Hepatocyte (in vitro differentiated cells): Measurements from ENCODE around the gene CNOT6. TPM values are rescaled to one million over a fixed set of nuclear protein-coding genes. Genes with fewer than 3 reads are reported as not detected.

Experiments
- DNase-seq: peaks from one replicate; pipeline ENCODE4 v3.0.0-alpha.2; 2016; ENCODE audit warnings: low spot score
- H2AFZ ChIP-seq: fragments of 200-600 bp; sonication (generic); 2 replicates; pipeline ENCODE4 v1.6.0; 2016; ENCODE audit warnings: antibody characterized with exemption, mild to moderate bottlenecking
- H3K27ac ChIP-seq: fragments of 200-600 bp; sonication (generic); 2 replicates; pipeline ENCODE4 v1.5.1; 2016; ENCODE audit warnings: mild to moderate bottlenecking
- H3K27me3 ChIP-seq: fragments of 200-600 bp; sonication (generic); 2 replicates; pipeline ENCODE4 v1.6.1; 2016
- H3K36me3 ChIP-seq: fragments of 200-600 bp; sonication (generic); replicated peaks from 2 replicates; pipeline ENCODE4 v1.5.1; 2016; ENCODE audit warnings: low read depth; ENCODE audit not compliant: insufficient read depth
- H3K4me1 ChIP-seq: fragments of 200-600 bp; sonication (generic); 2 replicates; pipeline ENCODE4 v1.5.1; 2016; ENCODE audit warnings: mild to moderate bottlenecking, moderate library complexity; ENCODE audit not compliant: insufficient read depth
- H3K4me2 ChIP-seq: fragments of 200-600 bp; sonication (generic); 2 replicates; pipeline ENCODE4 v1.6.0; 2016
- H3K4me3 ChIP-seq: fragments of 200-600 bp; sonication (generic); 2 replicates; pipeline ENCODE4 v1.5.1; 2016; ENCODE audit warnings: mild to moderate bottlenecking
- H3K79me2 ChIP-seq: fragments of 200-600 bp; sonication (generic); 2 replicates; pipeline ENCODE4 v1.6.0; 2017; ENCODE audit warnings: mild to moderate bottlenecking
- H3K9me2 ChIP-seq: fragments of 200-600 bp; sonication (generic); replicated peaks from 2 replicates; pipeline ENCODE4 v1.6.0; 2017; ENCODE audit warnings: mild to moderate bottlenecking; ENCODE audit not compliant: insufficient read depth
- H3K9me3 ChIP-seq: fragments of 200-600 bp; sonication (generic); 2 replicates; pipeline ENCODE4 v1.5.1; 2016; ENCODE audit warnings: low read depth, mild to moderate bottlenecking
- H4K20me1 ChIP-seq: fragments of 200-600 bp; sonication (generic); 2 replicates; pipeline ENCODE4 v1.6.0; 2016; ENCODE audit warnings: mild to moderate bottlenecking; ENCODE audit not compliant: insufficient read depth, poor library complexity, severe bottlenecking
- EZH2 ChIP-seq: fragments of 200-600 bp; sonication (generic); IDR thresholded peaks from 2 replicates; pipeline ENCODE4 v1.6.1; 2016; ENCODE audit warnings: antibody characterized with exemption, mild to moderate bottlenecking, borderline replicate concordance
- EZH2phosphoT487 ChIP-seq: fragments of 200-600 bp; sonication (generic); IDR thresholded peaks from one replicate; pipeline ENCODE4 v1.6.1; 2018; ENCODE audit warnings: antibody characterized with exemption, mild to moderate bottlenecking, low read depth, moderate library complexity; ENCODE audit not compliant: unreplicated experiment, severe bottlenecking
- WGBS: methylation state at CpG from one replicate; pipeline ENCODE4 v1.1.6; 2016; ENCODE audit warnings: low lambda C conversion rate; ENCODE audit errors: missing lambda C conversion rate; 5-methylcytosine and 5-hydroxymethylcytosine counted together
- polyA plus RNA-seq: library from polyadenylated mRNA; unstranded; fragments of >200 nt; fragmentation: Nextera tagmentation; extraction: Ambion mirVana; gene quantifications from 2 replicates; pipeline ENCODE4 v1.2.1, GENCODE V29; 2016
- total RNA-seq: library from RNA; depleted of rRNA; stranded (reverse); fragments of >200 nt; gene quantifications from 2 replicates; pipeline ENCODE4 v1.2.3, GENCODE V29; 2014
- TF ChIP-seq, protein P1 (sequence below): fragments of 200-600 bp; sonication (generic); IDR thresholded peaks from 2 replicates; pipeline ENCODE4 v1.5.1; 2016; ENCODE audit warnings: antibody characterized with exemption, mild to moderate bottlenecking; ENCODE audit not compliant: poor library complexity

The CNOT6 gene
- total and polyA plus RNA-seq, 2 experiments from 2014 or later = 12.0 to 24.1 TPM

DNA sequence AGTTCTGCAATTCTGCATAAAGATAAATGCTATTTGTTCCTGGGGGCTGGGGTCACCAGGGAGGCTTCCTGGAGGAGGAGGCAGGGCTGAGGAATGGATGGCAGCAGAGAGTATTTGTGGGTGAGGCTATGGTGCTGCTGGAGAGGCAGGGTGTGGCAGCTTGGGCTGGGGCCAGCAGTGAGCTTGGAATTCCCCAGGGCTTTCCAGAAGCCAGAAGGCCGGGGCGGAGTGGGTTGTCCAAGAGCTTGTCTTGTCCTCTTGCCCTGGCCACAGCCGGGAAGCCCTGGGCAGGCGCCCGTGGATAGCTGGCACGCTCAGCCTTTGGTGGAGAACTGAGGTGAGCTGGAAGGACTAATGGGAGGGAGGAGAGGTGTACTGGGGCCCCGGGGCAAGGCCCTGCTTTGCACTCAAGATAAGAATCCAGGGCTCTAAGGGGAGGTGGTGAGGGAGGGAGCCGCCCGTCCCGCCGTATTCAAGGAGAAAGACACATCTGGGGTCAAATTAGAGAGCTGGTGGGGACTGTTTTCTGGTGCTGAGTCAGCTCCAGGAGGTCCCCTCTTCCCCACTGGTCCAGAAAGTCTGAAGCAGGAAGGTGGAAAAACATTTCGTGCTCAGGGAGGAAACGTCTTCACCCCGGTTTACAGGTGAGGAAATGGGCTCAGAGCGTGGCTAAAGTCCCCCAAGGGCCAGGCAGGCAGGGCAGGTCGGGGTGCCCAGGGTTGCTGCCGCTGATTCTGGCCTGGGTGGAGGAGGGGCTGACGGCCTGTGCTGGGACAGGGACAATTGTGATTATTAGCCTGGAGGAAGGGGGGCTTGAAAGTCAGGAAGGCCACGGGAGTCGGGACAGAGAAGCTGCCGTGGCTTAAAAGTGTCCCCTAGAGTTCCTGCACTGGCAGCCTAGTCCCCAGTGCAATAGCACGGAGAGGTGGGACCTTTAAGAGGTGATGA lies 26.9 kb upstream of the CNOT6 start:
- H3K9me3 ChIP-seq = no peaks in the 10 kb centered on the region
- H3K4me1 ChIP-seq = no peaks in the 10 kb centered on the region
- no peak overlapping the region for H2AFZ ChIP-seq
- no peaks in the 10 kb centered on the region for H4K20me1 ChIP-seq
- peaks cover 5% of the 10 kb centered on the region for H3K27me3 ChIP-seq
- H3K4me2 ChIP-seq = no peak overlapping the region
- H3K36me3 ChIP-seq = no peaks in the 10 kb centered on the region
- H3K79me2 ChIP-seq = no peaks in the 10 kb centered on the region
- TF ChIP-seq EZH2phosphoT487 (no peak), EZH2 (no peak)
- TF ChIP-seq, protein P1, sequence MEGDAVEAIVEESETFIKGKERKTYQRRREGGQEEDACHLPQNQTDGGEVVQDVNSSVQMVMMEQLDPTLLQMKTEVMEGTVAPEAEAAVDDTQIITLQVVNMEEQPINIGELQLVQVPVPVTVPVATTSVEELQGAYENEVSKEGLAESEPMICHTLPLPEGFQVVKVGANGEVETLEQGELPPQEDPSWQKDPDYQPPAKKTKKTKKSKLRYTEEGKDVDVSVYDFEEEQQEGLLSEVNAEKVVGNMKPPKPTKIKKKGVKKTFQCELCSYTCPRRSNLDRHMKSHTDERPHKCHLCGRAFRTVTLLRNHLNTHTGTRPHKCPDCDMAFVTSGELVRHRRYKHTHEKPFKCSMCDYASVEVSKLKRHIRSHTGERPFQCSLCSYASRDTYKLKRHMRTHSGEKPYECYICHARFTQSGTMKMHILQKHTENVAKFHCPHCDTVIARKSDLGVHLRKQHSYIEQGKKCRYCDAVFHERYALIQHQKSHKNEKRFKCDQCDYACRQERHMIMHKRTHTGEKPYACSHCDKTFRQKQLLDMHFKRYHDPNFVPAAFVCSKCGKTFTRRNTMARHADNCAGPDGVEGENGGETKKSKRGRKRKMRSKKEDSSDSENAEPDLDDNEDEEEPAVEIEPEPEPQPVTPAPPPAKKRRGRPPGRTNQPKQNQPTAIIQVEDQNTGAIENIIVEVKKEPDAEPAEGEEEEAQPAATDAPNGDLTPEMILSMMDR = no peak
- no peaks in the 10 kb centered on the region for H3K9me2 ChIP-seq
- no peak overlapping the region for H3K27ac ChIP-seq
- WGBS = 78% methylated on average over 22 of the region's 22 CpGs
- peak; percentile 54 for DNase-seq
- H3K4me3 ChIP-seq = no peak overlapping the region

DNA sequence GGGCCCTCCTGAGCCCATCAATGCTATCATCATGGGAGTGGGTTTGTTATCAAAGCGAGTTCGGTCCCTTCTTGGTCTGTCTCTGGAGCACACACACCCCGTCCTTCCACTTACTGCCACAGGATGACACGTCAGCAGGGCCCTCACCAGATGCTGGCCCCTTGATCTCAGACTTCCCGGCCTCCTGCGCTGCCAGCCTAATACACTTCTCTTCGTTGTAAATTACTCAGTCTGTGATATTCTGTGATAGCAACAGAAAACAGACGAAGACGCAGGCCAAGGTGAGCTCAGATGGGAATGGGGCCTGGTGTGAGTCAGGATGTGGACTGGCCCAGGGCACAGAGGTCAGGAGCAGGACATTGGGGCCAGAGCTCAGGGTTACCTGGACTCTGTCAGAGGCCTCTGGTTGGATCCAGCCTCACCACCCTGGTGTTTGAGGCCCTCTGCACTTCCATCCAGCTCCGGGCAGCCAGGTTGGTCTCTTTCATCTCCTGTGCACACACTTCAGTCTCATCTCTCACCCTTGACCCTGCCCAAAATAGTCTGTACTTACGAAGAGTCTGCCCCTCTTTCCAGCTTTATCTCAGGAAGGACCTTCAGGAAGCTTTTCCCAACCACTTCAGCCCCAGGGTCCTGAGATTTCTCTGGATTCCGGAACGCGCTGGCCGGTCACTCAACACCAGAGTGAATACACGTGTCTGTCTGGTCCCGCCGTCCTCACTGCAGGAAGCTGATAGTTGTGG lies 26.0 kb upstream of the CNOT6 start:
- H3K27ac ChIP-seq = no peak overlapping the region
- H3K4me3 ChIP-seq = no peak overlapping the region
- H3K79me2 ChIP-seq = no peaks in the 10 kb centered on the region
- H3K36me3 ChIP-seq = no peaks in the 10 kb centered on the region
- H4K20me1 ChIP-seq = no peaks in the 10 kb centered on the region
- H3K9me2 ChIP-seq = no peaks in the 10 kb centered on the region
- H3K4me2 ChIP-seq = no peak overlapping the region
- TF ChIP-seq, protein P1 = no peak
- TF ChIP-seq EZH2phosphoT487 (no peak), EZH2 (no peak)
- H3K4me1 ChIP-seq = no peaks in the 10 kb centered on the region
- no peaks in the 10 kb centered on the region for H3K9me3 ChIP-seq
- peaks cover 5% of the 10 kb centered on the region for H3K27me3 ChIP-seq
- 79% methylated on average over 18 of the region's 18 CpGs for WGBS
- H2AFZ ChIP-seq = no peak overlapping the region
- DNase-seq = no peak

DNA sequence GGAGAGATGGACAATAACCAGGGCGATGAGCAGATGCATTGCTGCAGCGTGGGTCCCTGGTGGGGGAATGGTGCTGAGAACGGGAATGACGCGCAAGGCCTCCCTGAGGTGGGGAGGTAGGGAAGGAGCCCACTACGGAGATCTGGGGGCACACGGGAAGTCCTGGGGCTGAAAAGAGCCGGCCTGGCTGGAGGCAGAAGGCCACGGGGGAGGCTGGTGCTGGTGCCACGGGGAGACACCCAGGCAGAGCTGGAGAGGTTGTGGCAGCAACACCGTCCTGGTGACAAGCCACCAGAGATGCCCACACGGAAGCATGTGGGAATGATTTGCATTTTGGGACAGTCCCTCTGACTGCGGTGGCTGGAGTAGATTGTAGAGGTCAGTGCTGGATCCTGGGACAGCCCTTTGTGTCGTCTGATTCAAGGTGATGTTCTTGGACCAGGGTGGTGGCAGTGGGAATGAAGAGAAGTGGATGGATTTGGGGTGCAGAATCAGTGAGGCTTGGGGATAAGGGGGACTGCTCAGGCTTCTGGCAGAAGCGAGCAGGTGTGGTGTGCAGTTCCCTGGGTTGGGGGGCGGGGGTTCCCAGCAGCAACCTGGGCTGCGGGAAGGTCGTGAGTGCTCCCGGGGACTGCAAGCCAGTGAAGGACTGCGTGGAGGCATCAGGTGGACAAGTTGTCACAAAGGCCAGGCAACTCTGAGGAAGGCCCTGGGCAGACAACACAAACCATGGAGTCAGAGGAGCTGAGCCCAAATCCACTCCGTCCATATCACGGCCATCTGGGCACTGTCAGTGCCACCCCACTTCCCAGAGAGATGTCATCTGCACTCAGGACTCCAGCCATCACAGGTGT lies 25.2 kb upstream of the CNOT6 start:
- WGBS = 85% methylated on average over 20 of the region's 22 CpGs
- TF ChIP-seq EZH2phosphoT487 (no peak), EZH2 (no peak)
- TF ChIP-seq, protein P1 = no peak
- H3K9me2 ChIP-seq = no peaks in the 10 kb centered on the region
- H3K27ac ChIP-seq = no peak overlapping the region
- no peaks in the 10 kb centered on the region for H4K20me1 ChIP-seq
- H3K9me3 ChIP-seq = no peaks in the 10 kb centered on the region
- no peak overlapping the region for H3K4me2 ChIP-seq
- no peaks in the 10 kb centered on the region for H3K4me1 ChIP-seq
- H3K36me3 ChIP-seq = no peaks in the 10 kb centered on the region
- no peak for DNase-seq
- H3K79me2 ChIP-seq = no peaks in the 10 kb centered on the region
- no peak overlapping the region for H2AFZ ChIP-seq
- H3K4me3 ChIP-seq = no peak overlapping the region
- peaks cover 5% of the 10 kb centered on the region for H3K27me3 ChIP-seq
